Measurements from ENCODE around the gene NUP35. TPM values are rescaled to one million over a fixed set of nuclear protein-coding genes. Genes with fewer than 3 reads are reported as not detected.

The NUP35 gene
- total RNA-seq, 4 donors from 2014 or later, result 6.8 to 17.1 (median 12.1) TPM

DNA sequence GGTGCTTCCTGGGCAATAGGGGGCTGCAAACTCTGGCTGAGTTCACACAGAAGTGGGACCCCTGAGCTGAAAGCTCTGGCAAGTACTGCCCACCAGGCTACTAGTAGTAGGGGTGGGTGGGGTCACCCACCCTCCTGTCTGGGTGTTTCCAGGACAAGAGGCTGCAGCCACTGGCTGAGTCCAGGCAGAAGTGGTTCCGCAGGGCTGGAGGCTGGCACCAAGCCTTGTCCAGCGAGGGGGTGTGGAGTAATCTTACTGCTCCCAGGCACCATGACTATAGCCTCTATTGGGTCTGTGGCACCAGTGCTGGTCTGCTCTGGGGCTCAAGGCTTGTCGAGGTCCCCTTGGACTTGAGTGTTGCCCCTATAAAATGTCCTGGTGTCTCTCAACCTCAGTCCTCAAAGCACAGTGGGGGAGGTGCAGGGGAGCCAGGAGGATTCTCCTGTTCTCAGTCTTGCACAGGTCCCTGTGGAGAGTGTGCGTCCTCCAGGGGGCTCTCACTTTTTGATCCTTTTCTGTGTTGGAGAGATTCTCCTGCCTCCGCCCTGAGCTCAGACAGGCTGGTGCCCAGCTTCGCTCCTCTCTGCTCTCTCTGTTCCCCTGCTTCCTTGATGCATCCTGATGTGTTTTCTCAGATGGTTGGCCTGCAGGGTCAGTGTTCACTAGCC is 48.1 kb downstream of the NUP35 start:
- 86 to 100% methylated on average over 2 of the region's 6 CpGs for WGBS, 2 donors (ENCODE audit: low coverage in 1 of 2)
- H3K9me3 ChIP-seq, result peaks cover 0 to 24% (median 0%) of the 10 kb centered on the region in 3 donors
- no peaks in the 10 kb centered on the region for H3K36me3 ChIP-seq
- no peak overlapping the region for H3K27ac ChIP-seq
- H3K27me3 ChIP-seq, result no peaks in the 10 kb centered on the region
- ATAC-seq, result no peak
- H3K4me3 ChIP-seq, result no peak overlapping the region
- no peaks in the 10 kb centered on the region for H3K4me1 ChIP-seq
- TF ChIP-seq POLR2A (IDR thresholded peaks at IDR 0.05) (no peak), POLR2AphosphoS5 (IDR thresholded peaks at IDR 0.05) (no peak)
- TF ChIP-seq, protein P1, sequence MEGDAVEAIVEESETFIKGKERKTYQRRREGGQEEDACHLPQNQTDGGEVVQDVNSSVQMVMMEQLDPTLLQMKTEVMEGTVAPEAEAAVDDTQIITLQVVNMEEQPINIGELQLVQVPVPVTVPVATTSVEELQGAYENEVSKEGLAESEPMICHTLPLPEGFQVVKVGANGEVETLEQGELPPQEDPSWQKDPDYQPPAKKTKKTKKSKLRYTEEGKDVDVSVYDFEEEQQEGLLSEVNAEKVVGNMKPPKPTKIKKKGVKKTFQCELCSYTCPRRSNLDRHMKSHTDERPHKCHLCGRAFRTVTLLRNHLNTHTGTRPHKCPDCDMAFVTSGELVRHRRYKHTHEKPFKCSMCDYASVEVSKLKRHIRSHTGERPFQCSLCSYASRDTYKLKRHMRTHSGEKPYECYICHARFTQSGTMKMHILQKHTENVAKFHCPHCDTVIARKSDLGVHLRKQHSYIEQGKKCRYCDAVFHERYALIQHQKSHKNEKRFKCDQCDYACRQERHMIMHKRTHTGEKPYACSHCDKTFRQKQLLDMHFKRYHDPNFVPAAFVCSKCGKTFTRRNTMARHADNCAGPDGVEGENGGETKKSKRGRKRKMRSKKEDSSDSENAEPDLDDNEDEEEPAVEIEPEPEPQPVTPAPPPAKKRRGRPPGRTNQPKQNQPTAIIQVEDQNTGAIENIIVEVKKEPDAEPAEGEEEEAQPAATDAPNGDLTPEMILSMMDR (IDR thresholded peaks at IDR 0.05), result no peak

DNA sequence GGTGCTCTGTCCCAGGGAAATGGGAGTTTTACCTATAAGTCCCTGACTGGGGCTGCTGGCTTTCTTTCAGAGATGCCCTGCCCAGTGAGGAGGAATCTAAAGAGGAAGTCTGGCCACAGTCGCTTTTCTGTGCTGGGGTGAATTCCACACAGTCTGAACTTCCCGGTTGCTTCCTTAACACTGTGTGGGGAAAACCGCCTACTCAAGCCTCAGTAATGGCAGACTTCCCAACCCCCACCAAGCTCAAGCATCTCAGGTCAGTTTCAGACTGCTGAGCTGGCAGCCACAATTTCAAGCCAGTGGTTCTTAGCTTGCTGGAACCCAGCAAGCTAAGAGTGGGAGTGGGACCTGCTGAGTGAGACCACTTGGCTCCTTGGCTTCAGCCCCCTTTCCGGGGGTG is 54.9 kb downstream of the NUP35 start:
- H3K36me3 ChIP-seq, result peaks cover 0 to 48% of the 10 kb centered on the region in 2 donors

DNA sequence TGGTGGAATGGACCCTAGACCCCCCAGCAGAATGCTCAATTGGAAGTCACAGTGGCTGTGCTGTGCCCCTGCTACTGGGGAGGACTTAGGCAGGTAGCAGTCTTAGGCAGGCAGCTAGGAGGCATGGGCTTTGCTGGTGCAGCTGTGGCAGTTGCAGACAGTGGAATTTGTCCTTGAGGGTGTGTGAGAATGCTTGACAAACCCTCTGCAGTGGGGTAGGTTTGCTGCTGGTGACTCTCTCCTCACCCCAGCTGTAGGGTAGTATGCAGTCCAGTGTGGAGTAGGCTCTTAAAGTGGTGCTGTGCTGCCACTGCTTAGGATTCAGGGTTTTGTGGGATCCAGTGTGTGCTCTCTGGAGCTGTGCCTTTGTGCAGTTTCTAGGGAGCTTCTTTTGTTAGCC is 61.3 kb downstream of the NUP35 start:
- Histone ChIP-seq H3K27me3 (no peaks in the 10 kb centered on the region), H3K36me3 (peaks cover 0 to 81% of the 10 kb centered on the region in 2 donors), H3K4me1 (no peaks in the 10 kb centered on the region), H3K27ac (no peak overlapping the region), H3K4me3 (no peak overlapping the region), H3K9me3 (peaks cover 0 to 17% (median 0%) of the 10 kb centered on the region in 3 donors)
- TF ChIP-seq POLR2A (IDR thresholded peaks at IDR 0.05) (no peak), POLR2AphosphoS5 (IDR thresholded peaks at IDR 0.05) (no peak), EP300 (IDR thresholded peaks at IDR 0.05) (no peak)
- TF ChIP-seq, protein P1 (IDR thresholded peaks at IDR 0.05), result no peak
- no peak for ATAC-seq

More for the DNA sequence above, 54.9 kb downstream of the NUP35 start:
- no peaks in the 10 kb centered on the region for H3K27me3 ChIP-seq
- WGBS, 2 donors (ENCODE audit: low coverage in 1 of 2), result 86 to 90% methylated on average over 1 to 3 of the region's 4 CpGs
- no peak overlapping the region for H3K27ac ChIP-seq
- no peak for ATAC-seq
- TF ChIP-seq POLR2AphosphoS5 (IDR thresholded peaks at IDR 0.05) (no peak), POLR2A (IDR thresholded peaks at IDR 0.05) (no peak), EP300 (IDR thresholded peaks at IDR 0.05) (no peak)
- TF ChIP-seq, protein P1 (IDR thresholded peaks at IDR 0.05), result no peak
- no peaks in the 10 kb centered on the region for H3K4me1 ChIP-seq
- H3K9me3 ChIP-seq, result peaks cover 0 to 45% (median 0%) of the 10 kb centered on the region in 3 donors
- H3K4me3 ChIP-seq, result no peak overlapping the region

DNA sequence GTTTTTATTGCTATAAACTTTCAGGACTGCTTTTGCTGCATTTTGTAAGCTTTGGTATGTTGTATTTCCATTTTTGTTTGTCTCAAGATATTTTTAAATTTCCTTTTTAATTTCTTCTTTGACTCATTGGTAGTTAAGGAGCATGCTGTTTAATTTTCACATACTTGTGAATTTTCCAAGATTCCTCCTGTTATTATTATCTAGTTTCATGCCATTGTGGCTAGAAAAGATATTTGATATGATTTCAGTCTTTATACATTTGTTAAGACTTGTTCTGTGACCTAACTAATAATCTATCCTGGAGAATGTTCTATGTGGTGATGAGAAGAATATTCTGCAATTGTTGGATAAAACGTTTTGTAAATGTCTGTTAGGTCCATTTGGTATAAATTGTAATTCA is 62.1 kb downstream of the NUP35 start:
- TF ChIP-seq POLR2A (IDR thresholded peaks at IDR 0.05), result no peak
- TF ChIP-seq, protein P1 (IDR thresholded peaks at IDR 0.05), result no peak
- no peak for TF ChIP-seq POLR2AphosphoS5 (IDR thresholded peaks at IDR 0.05)
- TF ChIP-seq EP300 (IDR thresholded peaks at IDR 0.05), result no peak
- no peak overlapping the region for H3K27ac ChIP-seq
- no peak for ATAC-seq
- peaks cover 0 to 17% (median 0%) of the 10 kb centered on the region in 3 donors for H3K9me3 ChIP-seq
- peaks cover 0 to 81% of the 10 kb centered on the region in 2 donors for H3K36me3 ChIP-seq
- no peak overlapping the region for H3K4me3 ChIP-seq
- 60 to 67% methylated on average over 1 of the region's 1 CpG for WGBS, 2 donors (ENCODE audit: low coverage in 1 of 2)
- no peaks in the 10 kb centered on the region for H3K27me3 ChIP-seq
- no peaks in the 10 kb centered on the region for H3K4me1 ChIP-seq

DNA sequence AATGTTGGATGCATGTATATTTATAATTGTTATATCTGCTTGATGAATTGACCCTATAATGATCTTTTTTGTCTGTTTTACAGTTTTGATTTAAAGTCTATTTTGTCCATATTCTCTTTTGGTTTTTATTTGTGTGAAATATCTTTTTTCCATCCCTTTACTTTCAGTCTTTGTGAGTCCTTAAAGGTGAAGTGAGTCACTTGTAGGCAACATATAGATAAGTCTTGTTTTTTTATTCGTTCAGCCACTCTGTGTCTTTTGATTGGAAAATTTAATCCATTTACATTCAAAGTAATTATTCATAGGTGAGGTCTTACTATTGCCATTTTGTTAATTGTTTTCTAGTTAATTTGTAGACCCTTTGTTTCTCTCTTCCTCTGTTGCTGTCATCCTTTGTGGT is 62.5 kb downstream of the NUP35 start:
- Histone ChIP-seq H3K27ac (no peak overlapping the region), H3K9me3 (peaks cover 0 to 17% (median 0%) of the 10 kb centered on the region in 3 donors), H3K4me1 (no peaks in the 10 kb centered on the region), H3K27me3 (no peaks in the 10 kb centered on the region), H3K4me3 (no peak overlapping the region), H3K36me3 (peaks cover 0 to 83% of the 10 kb centered on the region in 2 donors)
- TF ChIP-seq, protein P1 (IDR thresholded peaks at IDR 0.05), result no peak
- TF ChIP-seq POLR2AphosphoS5 (IDR thresholded peaks at IDR 0.05) (no peak), EP300 (IDR thresholded peaks at IDR 0.05) (no peak), POLR2A (IDR thresholded peaks at IDR 0.05) (no peak)
- no peak for ATAC-seq
- 100% methylated on average over 1 of the region's 1 CpG; no CpG with 5 or more reads in 1 of the 2 donors for WGBS, 2 donors (ENCODE audit: low coverage in 1 of 2)

Measured in gastroesophageal sphincter (tissue), 4 donors.